GM12878 (cell line): ENCODE measurements around the gene ZNF513. TPM values are rescaled to one million over a fixed set of nuclear protein-coding genes. Genes with fewer than 3 reads are reported as not detected.

Source experiments
- ATAC-seq: fragments of 200-7000 bp; cut with Tn5 transposase; 3 replicates; pipeline ENCODE4 v1.9.1; 2020; ENCODE audit warnings: mild to moderate bottlenecking, moderate library complexity
- BruUV-seq: library from RNA; stranded (reverse); fragments of 400-500 nt; replicated peaks from 2 replicates; lab custom pipeline; 2021; lab: Mats Ljungman, UMichigan
- CTCF ChIA-PET: fragments of 300-600 bp; sonication (Branson Sonifier 250); formaldehyde crosslinking; extraction: SDS; loops from one replicate; lab custom pipeline; 2021; ENCODE audit warnings: inconsistent platforms; lab: Yijun Ruan, JAX
- POLR2A ChIA-PET: fragments of 350-600 bp; formaldehyde crosslinking; extraction: SDS; loops from one replicate; lab custom pipeline; 2021; ENCODE audit warnings: inconsistent platforms; lab: Charles Lee
- RAD21 ChIA-PET: fragments of 300-600 bp; sonication (Branson Sonifier 250); formaldehyde crosslinking; loops from one replicate; lab custom pipeline; 2023; ENCODE audit warnings: antibody characterized with exemption; ENCODE audit not compliant: unreplicated experiment; lab: Charles Lee
- SMC1A ChIA-PET: fragments of 300-600 bp; sonication (Branson Sonifier 250); formaldehyde crosslinking; loops from one replicate; lab custom pipeline; 2023; ENCODE audit not compliant: unreplicated experiment, uncharacterized antibody; lab: Charles Lee
- DNase-seq: peaks from one replicate; pipeline ENCODE4 v3.0.0-alpha.2; 2011; ENCODE audit warnings: low read depth, low spot score
- FAIRE-seq: peaks from 3 replicates; lab custom pipeline; 2011; peaks lifted over from hg19 to GRCh38; lab: Jason Lieb, UNC
- H2AFZ ChIP-seq: 2 replicates; pipeline ENCODE4 v1.6.0; 2011; ENCODE audit warnings: low read depth, low read length, control low read depth; ENCODE audit not compliant: control insufficient read depth
- H3K27ac ChIP-seq: 2 replicates; pipeline ENCODE4 v1.5.1; 2011; ENCODE audit warnings: control low read depth; ENCODE audit not compliant: control insufficient read depth, insufficient read depth
- H3K27me3 ChIP-seq, 2 experiments: replicated peaks in 1 of 2; 2 replicates each; pipeline versions ENCODE4 v1.6.0 to v1.6.1; 2011; ENCODE audit warnings: low read length in 1 of 2; ENCODE audit not compliant: control insufficient read depth in 2 of 2, insufficient read depth in 2 of 2
- H3K36me3 ChIP-seq, 2 experiments: 2 replicates each; pipeline ENCODE4 v1.5.1; 2011; ENCODE audit warnings: low read length in 1 of 2; ENCODE audit not compliant: control insufficient read depth in 2 of 2, insufficient read depth in 2 of 2
- H3K4me1 ChIP-seq: 2 replicates; pipeline ENCODE4 v1.6.1; 2011; ENCODE audit warnings: mild to moderate bottlenecking, low read length, moderate library complexity, mixed read lengths; ENCODE audit not compliant: control insufficient read depth, insufficient read depth
- H3K4me2 ChIP-seq: 2 replicates; pipeline ENCODE4 v1.6.0; 2011; ENCODE audit warnings: control low read depth; ENCODE audit not compliant: control insufficient read depth, insufficient read depth
- H3K4me3 ChIP-seq: fragments of 200-600 bp; sonication (generic); 2 replicates; pipeline ENCODE4 v1.5.1; 2016
- H3K79me2 ChIP-seq: 2 replicates; pipeline ENCODE4 v1.6.0; 2011; ENCODE audit warnings: low read length; ENCODE audit not compliant: control insufficient read depth, insufficient read depth
- H3K9ac ChIP-seq: 2 replicates; pipeline ENCODE4 v1.8.0; 2011; ENCODE audit warnings: low read length, control low read depth, mixed read lengths; ENCODE audit not compliant: control insufficient read depth, insufficient read depth
- H3K9me3 ChIP-seq: replicated peaks from 3 replicates; pipeline ENCODE4 v1.5.1; 2011; ENCODE audit warnings: mild to moderate bottlenecking, low read length; ENCODE audit not compliant: control insufficient read depth, insufficient read depth
- H4K20me1 ChIP-seq: 2 replicates; pipeline ENCODE4 v1.6.0; 2011; ENCODE audit not compliant: control insufficient read depth, insufficient read depth
- FOS ChIP-seq: IDR thresholded peaks from 3 replicates; pipeline ENCODE4 v1.6.1; 2011; ENCODE audit warnings: borderline replicate concordance; ENCODE audit not compliant: insufficient read length; ENCODE audit errors: extremely low read depth
- FOXK2 ChIP-seq: fragments of 450-650 bp; IDR thresholded peaks from 2 replicates; pipeline ENCODE4 v1.6.1; 2017; ENCODE audit warnings: mild to moderate bottlenecking, moderate library complexity
- GABPA ChIP-seq: IDR thresholded peaks from 2 replicates; pipeline ENCODE4 v1.6.1; 2014; ENCODE audit warnings: antibody characterized with exemption, low read depth, mild to moderate bottlenecking, inconsistent platforms
- MTA2 ChIP-seq: fragments of 450-650 bp; IDR thresholded peaks from 2 replicates; pipeline ENCODE4 v1.6.1; 2016; ENCODE audit warnings: low read depth, mild to moderate bottlenecking, moderate library complexity
- MXI1 ChIP-seq: fragments of 150-350 bp; IDR thresholded peaks from 2 replicates; pipeline ENCODE4 v1.6.1; 2011; ENCODE audit warnings: low read depth, mild to moderate bottlenecking, inconsistent platforms, low read length, improper control_type of control experiment
- MYC ChIP-seq: IDR thresholded peaks from 2 replicates; pipeline ENCODE4 v1.6.1; 2011; ENCODE audit warnings: mild to moderate bottlenecking, low read length, moderate library complexity, inconsistent platforms; ENCODE audit not compliant: insufficient read depth, insufficient replicate concordance, insufficient read length, severe bottlenecking
- PAX5 ChIP-seq: IDR thresholded peaks from 2 replicates; pipeline ENCODE4 v1.6.1; 2011; ENCODE audit warnings: low read depth, low read length, borderline replicate concordance
- SMC3 ChIP-seq: IDR thresholded peaks from 2 replicates; pipeline ENCODE4 v1.6.1; 2011; ENCODE audit warnings: low read length, improper control_type of control experiment, borderline replicate concordance
- TCF12 ChIP-seq: IDR thresholded peaks from 2 replicates; pipeline ENCODE4 v1.6.1; 2011; ENCODE audit warnings: low read depth, mild to moderate bottlenecking, low read length
- ZNF274 ChIP-seq: IDR thresholded peaks from one replicate; pipeline ENCODE4 v1.8.0; 2011; ENCODE audit not compliant: insufficient read length, insufficient read depth
- WGBS: methylation state at CpG from one replicate; pipeline ENCODE4 v1.1.6; 2016; ENCODE audit warnings: low lambda C conversion rate; ENCODE audit not compliant: insufficient replicate concordance, insufficient coverage; ENCODE audit errors: missing lambda C conversion rate; 5-methylcytosine and 5-hydroxymethylcytosine counted together
- in situ Hi-C: fragments of 300-500 bp; cut with MboI; formaldehyde crosslinking; loops from 9 replicates; pipeline ENCODE4 v1.14.3; 2018; ENCODE audit warnings: mixed read lengths
- intact Hi-C: fragments of 100-400 bp; cut with micrococcal nuclease; formaldehyde crosslinking; loops from one replicate; pipeline ENCODE4 v1.14.2; 2022; ENCODE audit not compliant: unreplicated experiment
- polyA plus RNA-seq, 11 experiments: library from polyadenylated mRNA; depleted of rRNA in 4 of 11; unstranded in 6 of 11; stranded (reverse) in 5 of 11; fragments of >200 nt; fragmentation: Nextera tagmentation in 4 of 11; fragmentation: Illumina TruSeq in 1 of 11; extraction: Ambion mirVana in 4 of 11; extraction: Trizol in 1 of 11; gene quantifications; 1 replicate in 1 of 11; 2 replicates in 10 of 11; pipeline versions ENCODE4 v1.2.1 to v1.2.3, GENCODE V29; 2011 to 2016; ENCODE audit warnings: inconsistent platforms in 2 of 11, missing spikeins in 2 of 11, low read depth in 1 of 11
- total RNA-seq, 4 experiments: library from RNA; depleted of rRNA in 3 of 4; stranded (reverse); fragments of >200 nt in 3 of 4; fragmentation: Illumina TruSeq in 1 of 4; extraction: Trizol in 1 of 4; gene quantifications; 2 replicates each; pipeline versions ENCODE4 v1.2.1 to v1.2.3, GENCODE V29; 2013 to 2021
- TF ChIP-seq, protein P1 (sequence below): fragments of 450-650 bp; IDR thresholded peaks from 2 replicates; pipeline ENCODE4 v1.6.1; 2017; ENCODE audit warnings: low read depth, mild to moderate bottlenecking, moderate library complexity
- TF ChIP-seq, protein P2 (sequence below): fragments of 450-650 bp; formaldehyde crosslinking; IDR thresholded peaks from 2 replicates; pipeline ENCODE4 v1.4.0; 2020; ENCODE audit warnings: mild to moderate bottlenecking, moderate library complexity
- TF ChIP-seq, protein P3 (sequence below): fragments of 450-650 bp; IDR thresholded peaks from 2 replicates; pipeline ENCODE4 v1.6.1; 2016; ENCODE audit warnings: mild to moderate bottlenecking, moderate library complexity, borderline replicate concordance

Gene ZNF513
- total and polyA plus RNA-seq, 10 of the 15 experiments (the other 5 are each of a cell fraction or from before 2014, with no cell fraction given) = 0.06 to 16.4 (median 5.6) TPM

DNA sequence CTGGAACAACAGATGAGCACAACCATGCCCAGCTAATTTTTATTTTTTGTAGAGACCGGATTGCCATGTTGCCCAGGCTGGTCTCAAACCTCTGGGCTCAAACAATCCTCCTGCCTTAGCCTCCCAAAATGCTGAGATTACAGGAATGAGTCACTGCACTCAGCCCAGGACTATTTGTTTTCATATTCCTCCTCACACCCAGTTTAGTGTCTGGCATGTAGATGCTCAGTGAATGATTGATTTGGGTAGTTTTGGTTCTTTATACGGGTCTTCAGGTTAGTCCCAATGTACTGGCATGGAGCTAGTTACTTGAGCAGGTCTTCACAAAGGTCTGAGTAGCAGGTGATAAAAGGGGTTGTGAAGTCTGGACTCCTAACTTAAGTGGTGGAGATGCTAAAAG, 16.6 kb downstream of the ZNF513 start:
- Histone ChIP-seq H3K36me3 (peaks cover 5 to 16% of the 10 kb centered on the region in 2 experiments), H3K27me3 (no peaks in the 10 kb centered on the region), H2AFZ (no peak overlapping the region), H3K4me2 (no peak overlapping the region), H3K4me3 (no peak overlapping the region), H4K20me1 (no peaks in the 10 kb centered on the region), H3K9ac (no peak overlapping the region), H3K9me3 (no peaks in the 10 kb centered on the region), H3K79me2 (peaks cover under 1% of the 10 kb centered on the region; the same call in 1 of the 2 replicates), H3K27ac (no peak overlapping the region), H3K4me1 (peaks cover 2% of the 10 kb centered on the region; the same call in 1 of the 2 replicates)
- no TSS peak for BruUV-seq
- ChIA-PET RAD21 (interaction anchor here (0.7 kb wide), 1 partner anchor 67 kb away, joined by 3 read pairs; no protein-coding TSS in a partner anchor), POLR2A (no interaction called here), SMC1A (no interaction called here), CTCF (no interaction called here)
- no peak for DNase-seq
- 47% methylated on average over 2 of the region's 2 CpGs for WGBS
- intact Hi-C loops (no loop called here), in situ Hi-C loops (no loop called here)
- FAIRE-seq = no peak
- ATAC-seq = no peak
- no peak for TF ChIP-seq FOS
- TF ChIP-seq GABPA = no peak
- TF ChIP-seq TCF12 = no peak
- TF ChIP-seq PAX5 = no peak
- TF ChIP-seq SMC3 = no peak
- no peak for TF ChIP-seq FOXK2
- TF ChIP-seq MTA2 = no peak
- no peak for TF ChIP-seq ZNF274
- no peak for TF ChIP-seq MXI1
- TF ChIP-seq MYC = no peak
- TF ChIP-seq, protein P1, sequence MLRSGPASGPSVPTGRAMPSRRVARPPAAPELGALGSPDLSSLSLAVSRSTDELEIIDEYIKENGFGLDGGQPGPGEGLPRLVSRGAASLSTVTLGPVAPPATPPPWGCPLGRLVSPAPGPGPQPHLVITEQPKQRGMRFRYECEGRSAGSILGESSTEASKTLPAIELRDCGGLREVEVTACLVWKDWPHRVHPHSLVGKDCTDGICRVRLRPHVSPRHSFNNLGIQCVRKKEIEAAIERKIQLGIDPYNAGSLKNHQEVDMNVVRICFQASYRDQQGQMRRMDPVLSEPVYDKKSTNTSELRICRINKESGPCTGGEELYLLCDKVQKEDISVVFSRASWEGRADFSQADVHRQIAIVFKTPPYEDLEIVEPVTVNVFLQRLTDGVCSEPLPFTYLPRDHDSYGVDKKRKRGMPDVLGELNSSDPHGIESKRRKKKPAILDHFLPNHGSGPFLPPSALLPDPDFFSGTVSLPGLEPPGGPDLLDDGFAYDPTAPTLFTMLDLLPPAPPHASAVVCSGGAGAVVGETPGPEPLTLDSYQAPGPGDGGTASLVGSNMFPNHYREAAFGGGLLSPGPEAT = no peak
- TF ChIP-seq, protein P2, sequence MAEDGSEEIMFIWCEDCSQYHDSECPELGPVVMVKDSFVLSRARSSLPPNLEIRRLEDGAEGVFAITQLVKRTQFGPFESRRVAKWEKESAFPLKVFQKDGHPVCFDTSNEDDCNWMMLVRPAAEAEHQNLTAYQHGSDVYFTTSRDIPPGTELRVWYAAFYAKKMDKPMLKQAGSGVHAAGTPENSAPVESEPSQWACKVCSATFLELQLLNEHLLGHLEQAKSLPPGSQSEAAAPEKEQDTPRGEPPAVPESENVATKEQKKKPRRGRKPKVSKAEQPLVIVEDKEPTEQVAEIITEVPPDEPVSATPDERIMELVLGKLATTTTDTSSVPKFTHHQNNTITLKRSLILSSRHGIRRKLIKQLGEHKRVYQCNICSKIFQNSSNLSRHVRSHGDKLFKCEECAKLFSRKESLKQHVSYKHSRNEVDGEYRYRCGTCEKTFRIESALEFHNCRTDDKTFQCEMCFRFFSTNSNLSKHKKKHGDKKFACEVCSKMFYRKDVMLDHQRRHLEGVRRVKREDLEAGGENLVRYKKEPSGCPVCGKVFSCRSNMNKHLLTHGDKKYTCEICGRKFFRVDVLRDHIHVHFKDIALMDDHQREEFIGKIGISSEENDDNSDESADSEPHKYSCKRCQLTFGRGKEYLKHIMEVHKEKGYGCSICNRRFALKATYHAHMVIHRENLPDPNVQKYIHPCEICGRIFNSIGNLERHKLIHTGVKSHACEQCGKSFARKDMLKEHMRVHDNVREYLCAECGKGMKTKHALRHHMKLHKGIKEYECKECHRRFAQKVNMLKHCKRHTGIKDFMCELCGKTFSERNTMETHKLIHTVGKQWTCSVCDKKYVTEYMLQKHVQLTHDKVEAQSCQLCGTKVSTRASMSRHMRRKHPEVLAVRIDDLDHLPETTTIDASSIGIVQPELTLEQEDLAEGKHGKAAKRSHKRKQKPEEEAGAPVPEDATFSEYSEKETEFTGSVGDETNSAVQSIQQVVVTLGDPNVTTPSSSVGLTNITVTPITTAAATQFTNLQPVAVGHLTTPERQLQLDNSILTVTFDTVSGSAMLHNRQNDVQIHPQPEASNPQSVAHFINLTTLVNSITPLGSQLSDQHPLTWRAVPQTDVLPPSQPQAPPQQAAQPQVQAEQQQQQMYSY (CRISPR knock-in tag) = no peak
- TF ChIP-seq, protein P3, sequence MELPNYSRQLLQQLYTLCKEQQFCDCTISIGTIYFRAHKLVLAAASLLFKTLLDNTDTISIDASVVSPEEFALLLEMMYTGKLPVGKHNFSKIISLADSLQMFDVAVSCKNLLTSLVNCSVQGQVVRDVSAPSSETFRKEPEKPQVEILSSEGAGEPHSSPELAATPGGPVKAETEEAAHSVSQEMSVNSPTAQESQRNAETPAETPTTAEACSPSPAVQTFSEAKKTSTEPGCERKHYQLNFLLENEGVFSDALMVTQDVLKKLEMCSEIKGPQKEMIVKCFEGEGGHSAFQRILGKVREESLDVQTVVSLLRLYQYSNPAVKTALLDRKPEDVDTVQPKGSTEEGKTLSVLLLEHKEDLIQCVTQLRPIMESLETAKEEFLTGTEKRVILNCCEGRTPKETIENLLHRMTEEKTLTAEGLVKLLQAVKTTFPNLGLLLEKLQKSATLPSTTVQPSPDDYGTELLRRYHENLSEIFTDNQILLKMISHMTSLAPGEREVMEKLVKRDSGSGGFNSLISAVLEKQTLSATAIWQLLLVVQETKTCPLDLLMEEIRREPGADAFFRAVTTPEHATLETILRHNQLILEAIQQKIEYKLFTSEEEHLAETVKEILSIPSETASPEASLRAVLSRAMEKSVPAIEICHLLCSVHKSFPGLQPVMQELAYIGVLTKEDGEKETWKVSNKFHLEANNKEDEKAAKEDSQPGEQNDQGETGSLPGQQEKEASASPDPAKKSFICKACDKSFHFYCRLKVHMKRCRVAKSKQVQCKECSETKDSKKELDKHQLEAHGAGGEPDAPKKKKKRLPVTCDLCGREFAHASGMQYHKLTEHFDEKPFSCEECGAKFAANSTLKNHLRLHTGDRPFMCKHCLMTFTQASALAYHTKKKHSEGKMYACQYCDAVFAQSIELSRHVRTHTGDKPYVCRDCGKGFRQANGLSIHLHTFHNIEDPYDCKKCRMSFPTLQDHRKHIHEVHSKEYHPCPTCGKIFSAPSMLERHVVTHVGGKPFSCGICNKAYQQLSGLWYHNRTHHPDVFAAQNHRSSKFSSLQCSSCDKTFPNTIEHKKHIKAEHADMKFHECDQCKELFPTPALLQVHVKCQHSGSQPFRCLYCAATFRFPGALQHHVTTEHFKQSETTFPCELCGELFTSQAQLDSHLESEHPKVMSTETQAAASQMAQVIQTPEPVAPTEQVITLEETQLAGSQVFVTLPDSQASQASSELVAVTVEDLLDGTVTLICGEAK = no peak
